Right lobe of liver (tissue), 6 donors: Measurements from ENCODE around the gene CCNE1. TPM values are rescaled to one million over a fixed set of nuclear protein-coding genes. Genes with fewer than 3 reads are reported as not detected.

Experiments used
- ATAC-seq, 4 donors: fragments of 200-7000 bp; cut with Tn5 transposase; one replicate each; pipeline ENCODE4 v1.9.1; 2020; ENCODE audit warnings: mild to moderate bottlenecking in 4 of 4, moderate library complexity in 4 of 4
- DNase-seq, 3 donors: peaks; one replicate each; pipeline ENCODE4 v3.0.0-alpha.2; 2020
- H3K27ac ChIP-seq, 3 donors: fragments of 200-600 bp; one replicate each; pipeline ENCODE4 v1.8.0; 2022
- H3K27me3 ChIP-seq, 2 donors: fragments of 200-600 bp; one replicate each; pipeline ENCODE4 v1.8.0; 2022
- H3K36me3 ChIP-seq, 4 donors: fragments of 200-600 bp; sonication (generic) in 1 of 4; one replicate each; pipeline versions ENCODE4 v1.5.1 to v1.8.0; 2017 to 2022; ENCODE audit warnings: control low read depth in 1 of 4
- H3K4me1 ChIP-seq, 4 donors: fragments of 200-600 bp; sonication (generic) in 1 of 4; one replicate each; pipeline versions ENCODE4 v1.5.1 to v1.8.0; 2017 to 2022; ENCODE audit warnings: control low read depth in 1 of 4
- H3K4me3 ChIP-seq, 3 donors: fragments of 200-600 bp; one replicate each; pipeline ENCODE4 v1.8.0; 2022
- H3K9me3 ChIP-seq, 4 donors: fragments of 200-600 bp; sonication (generic) in 1 of 4; one replicate each; pipeline versions ENCODE4 v1.5.1 to v1.8.0; 2017 to 2022; ENCODE audit warnings: control low read depth in 1 of 4
- CTCF ChIP-seq, 4 donors: fragments of 200-600 bp in 3 of 4; fragments of 450-650 bp in 1 of 4; IDR thresholded peaks; one replicate each; pipeline versions ENCODE4 v1.5.1 to v1.8.0; 2016 to 2022; ENCODE audit warnings: antibody characterized with exemption in 4 of 4, mild to moderate bottlenecking in 2 of 4
- POLR2A ChIP-seq: fragments of 450-650 bp; IDR thresholded peaks from one replicate; pipeline ENCODE4 v1.6.1; 2017; ENCODE audit warnings: antibody characterized with exemption, mild to moderate bottlenecking
- WGBS: methylation state at CpG from one replicate; pipeline ENCODE4 v1.1.6; 2018; ENCODE audit warnings: low coverage, low lambda C conversion rate; ENCODE audit not compliant: insufficient coverage; ENCODE audit errors: missing lambda C conversion rate; 5-methylcytosine and 5-hydroxymethylcytosine counted together
- intact Hi-C, 2 donors: fragments of 100-400 bp; cut with DNase I; formaldehyde crosslinking; loops; one replicate each; pipeline versions ENCODE4 v1.11.2 to v1.14.1; 2022
- total RNA-seq, 6 experiments: library from RNA; depleted of rRNA in 2 of 6; stranded (reverse); fragments of >200 nt in 2 of 6; fragmentation: NEBNext Ultra II Directional in 3 of 6; extraction: Animal tissue kit (Norgen Biotek cat#: 25700) in 3 of 6; gene quantifications; one replicate each; pipeline versions ENCODE4 v1.1.0 to v1.2.4, GENCODE V29; 2016 to 2023
- donor health status: DM: no; HTN: yes; CAD: no.
- donor health status: DM: no; HTN: no; CAD: no.
- donor health status: DM: no; HTN: no; CAD: no.
- donor health status: DM: no; HTN: yes; CAD: no.
- donor health status: DM: no; HTN: yes; CAD: no.

The CCNE1 gene
- total RNA-seq, 6 experiments from 2014 or later: 0.26 to 2.2 (median 0.90) TPM

DNA sequence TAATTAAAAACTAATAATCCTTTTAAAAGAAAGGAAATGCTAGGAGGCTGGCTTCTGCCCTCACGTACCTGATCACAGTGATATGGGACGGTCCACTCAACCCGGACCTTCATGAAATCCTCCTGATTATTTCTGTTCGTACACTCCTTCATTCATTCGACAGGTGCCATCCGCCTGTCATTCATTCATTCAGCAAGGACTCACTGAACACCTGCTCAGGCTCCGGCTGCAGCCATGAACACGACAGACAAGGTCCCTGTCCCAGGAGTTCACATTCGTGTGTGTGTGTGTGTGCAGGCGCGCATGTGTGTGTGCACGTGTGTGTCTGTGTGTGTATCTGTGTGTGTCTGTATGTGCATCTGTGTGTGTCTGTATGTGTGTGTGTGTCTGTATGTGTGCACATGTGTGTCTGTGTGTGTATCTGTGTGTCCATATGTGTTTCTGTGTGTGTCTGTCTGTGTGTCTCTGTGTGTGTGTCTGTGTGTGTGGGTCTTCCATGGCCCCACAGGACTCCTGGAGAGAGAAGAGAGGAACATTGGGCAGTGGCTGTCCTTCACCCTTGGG is 28.1 kb upstream of the CCNE1 start:
- H3K36me3 ChIP-seq: no peaks in the 10 kb centered on the region
- no peak for DNase-seq
- no peak for TF ChIP-seq CTCF (IDR thresholded peaks at IDR 0.05)
- TF ChIP-seq POLR2A: no peak
- intact Hi-C loops: no loop called here
- no peak for ATAC-seq
- H3K27me3 ChIP-seq: no peaks in the 10 kb centered on the region
- H3K4me1 ChIP-seq: no peaks in the 10 kb centered on the region
- H3K27ac ChIP-seq: no peak overlapping the region
- H3K4me3 ChIP-seq: no peak overlapping the region
- 82% methylated on average over 9 of the region's 12 CpGs for WGBS
- H3K9me3 ChIP-seq: no peaks in the 10 kb centered on the region

DNA sequence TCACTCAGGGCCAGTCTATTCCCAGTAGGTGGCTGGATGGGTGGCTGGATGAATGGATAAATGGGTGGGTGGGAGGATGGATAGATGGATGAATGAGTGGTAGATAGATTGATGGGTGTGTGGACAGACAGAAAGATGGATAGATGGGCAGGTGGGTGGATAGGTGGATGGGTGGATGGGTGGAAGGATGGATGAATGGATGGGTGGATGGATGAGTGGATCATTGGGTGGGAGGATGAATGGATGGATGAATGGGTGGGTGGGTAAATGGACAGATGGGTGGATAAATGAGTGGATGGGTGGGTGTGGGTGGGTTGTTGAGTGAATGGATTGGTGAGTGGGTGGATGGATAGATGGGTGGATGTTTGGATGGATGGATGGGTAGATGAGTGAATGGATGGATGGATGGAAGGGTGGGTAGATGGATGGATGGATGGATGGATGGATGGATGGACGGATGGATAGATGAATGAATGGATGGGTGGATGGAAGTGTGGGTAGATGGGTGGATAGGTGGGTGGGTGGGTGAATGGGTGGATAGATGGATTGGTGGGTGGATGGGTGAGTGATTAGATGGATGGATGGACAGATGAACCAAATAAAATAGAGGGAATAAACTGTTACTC is 27.1 kb upstream of the CCNE1 start:
- H3K27ac ChIP-seq: no peak overlapping the region
- no peaks in the 10 kb centered on the region for H3K36me3 ChIP-seq
- no peak overlapping the region for H3K4me3 ChIP-seq
- TF ChIP-seq POLR2A: no peak
- TF ChIP-seq CTCF (IDR thresholded peaks at IDR 0.05): no peak
- ATAC-seq (no peak), DNase-seq (no peak)
- intact Hi-C loops: no loop called here
- H3K27me3 ChIP-seq: no peaks in the 10 kb centered on the region
- no peaks in the 10 kb centered on the region for H3K4me1 ChIP-seq
- 43% methylated on average over 1 of the region's 1 CpG for WGBS
- H3K9me3 ChIP-seq: no peaks in the 10 kb centered on the region

- Histone ChIP-seq H3K4me3 (no peak overlapping the region), H3K36me3 (no peaks in the 10 kb centered on the region), H3K4me1 (no peaks in the 10 kb centered on the region), H3K27me3 (no peaks in the 10 kb centered on the region), H3K27ac (no peak overlapping the region), H3K9me3 (no peaks in the 10 kb centered on the region)
- 73% methylated on average over 2 of the region's 5 CpGs for WGBS
- ATAC-seq (no peak), DNase-seq (no peak)
- TF ChIP-seq CTCF (IDR thresholded peaks at IDR 0.05) (no peak), POLR2A (no peak)
- intact Hi-C loops: no loop called here
Observed at GRCh38 chr19:29785360-29785759, 26.4 kb upstream of the CCNE1 start.

GRCh38 chr19:29785955-29786589 is 25.7 kb upstream of the CCNE1 start:
- Histone ChIP-seq H3K27ac (no peak overlapping the region), H3K27me3 (no peaks in the 10 kb centered on the region), H3K4me3 (no peak overlapping the region), H3K9me3 (no peaks in the 10 kb centered on the region), H3K36me3 (no peaks in the 10 kb centered on the region), H3K4me1 (no peaks in the 10 kb centered on the region)
- no peak for DNase-seq
- WGBS: 44% methylated on average over 3 of the region's 5 CpGs
- TF ChIP-seq CTCF (IDR thresholded peaks at IDR 0.05): no peak
- no peak for TF ChIP-seq POLR2A
- intact Hi-C loops: no loop called here
- ATAC-seq: no peak
